Thyroid gland (tissue), 4 donors: ENCODE measurements around the gene NUAK1.

Experiments
- POLR2A ChIP-seq, 2 donors: fragments of 450-650 bp; IDR thresholded peaks; one replicate each; pipeline ENCODE4 v1.6.1; 2017; ENCODE audit warnings: antibody characterized with exemption in 2 of 2, mild to moderate bottlenecking in 2 of 2, moderate library complexity in 1 of 2
- TF ChIP-seq, protein P1 (sequence below), 6 experiments: fragments of 200-600 bp in 3 of 6; fragments of 450-650 bp in 3 of 6; sonication (generic) in 3 of 6; IDR thresholded peaks; one replicate each; pipeline ENCODE4 v1.5.1; 2016 to 2019; ENCODE audit warnings: antibody characterized with exemption in 6 of 6, mild to moderate bottlenecking in 2 of 6, inconsistent platforms in 1 of 6, moderate library complexity in 1 of 6

DNA sequence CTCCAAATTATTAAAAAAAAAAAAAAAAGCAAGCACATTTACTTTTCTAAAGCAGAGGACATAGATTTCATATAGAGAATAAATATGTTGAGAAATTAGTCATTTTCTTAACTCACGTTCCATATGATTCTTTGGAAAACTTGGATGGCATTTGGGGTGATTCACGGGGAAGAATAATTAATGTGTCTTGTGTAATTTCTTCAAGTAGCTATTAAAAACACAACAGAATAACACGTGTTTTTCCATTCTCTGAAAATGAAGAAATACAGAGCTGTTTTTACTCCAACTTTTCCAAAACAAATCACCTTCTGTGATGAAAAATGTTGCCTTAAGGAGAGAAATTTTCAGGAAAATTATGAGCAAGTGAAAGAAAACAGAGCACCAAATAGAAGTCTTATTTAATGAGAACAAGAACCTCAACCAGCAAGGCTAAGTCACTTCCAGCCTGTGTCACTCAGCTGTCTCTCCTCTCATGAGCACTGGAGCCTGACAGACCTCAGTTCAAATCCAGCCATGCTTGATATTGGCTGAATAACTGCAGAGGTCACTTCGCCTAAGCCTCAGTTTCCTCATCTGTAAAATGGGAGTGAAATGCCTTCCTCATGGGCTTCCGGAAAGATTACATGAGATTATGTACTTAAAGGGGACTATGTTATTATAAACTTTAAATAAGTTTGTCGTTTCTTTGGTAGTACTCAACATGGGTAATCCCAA, 42.8 kb upstream of the NUAK1 start:
- TF ChIP-seq, protein P1, sequence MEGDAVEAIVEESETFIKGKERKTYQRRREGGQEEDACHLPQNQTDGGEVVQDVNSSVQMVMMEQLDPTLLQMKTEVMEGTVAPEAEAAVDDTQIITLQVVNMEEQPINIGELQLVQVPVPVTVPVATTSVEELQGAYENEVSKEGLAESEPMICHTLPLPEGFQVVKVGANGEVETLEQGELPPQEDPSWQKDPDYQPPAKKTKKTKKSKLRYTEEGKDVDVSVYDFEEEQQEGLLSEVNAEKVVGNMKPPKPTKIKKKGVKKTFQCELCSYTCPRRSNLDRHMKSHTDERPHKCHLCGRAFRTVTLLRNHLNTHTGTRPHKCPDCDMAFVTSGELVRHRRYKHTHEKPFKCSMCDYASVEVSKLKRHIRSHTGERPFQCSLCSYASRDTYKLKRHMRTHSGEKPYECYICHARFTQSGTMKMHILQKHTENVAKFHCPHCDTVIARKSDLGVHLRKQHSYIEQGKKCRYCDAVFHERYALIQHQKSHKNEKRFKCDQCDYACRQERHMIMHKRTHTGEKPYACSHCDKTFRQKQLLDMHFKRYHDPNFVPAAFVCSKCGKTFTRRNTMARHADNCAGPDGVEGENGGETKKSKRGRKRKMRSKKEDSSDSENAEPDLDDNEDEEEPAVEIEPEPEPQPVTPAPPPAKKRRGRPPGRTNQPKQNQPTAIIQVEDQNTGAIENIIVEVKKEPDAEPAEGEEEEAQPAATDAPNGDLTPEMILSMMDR (IDR thresholded peaks at IDR 0.05): no peak
- no peak for TF ChIP-seq POLR2A (IDR thresholded peaks at IDR 0.05)
